HG02759 (cell line): ENCODE measurements around the gene PTPA.
"Not testable (repeated sequence)": the region's sequence is repeated elsewhere in the genome, so short reads cannot be mapped to it uniquely, and the experiment has no call there.

Source experiments
- ATAC-seq: cut with Tn5 transposase; IDR thresholded peaks from one replicate; pipeline ENCODE4 v1.9.1; 2021; ENCODE audit warnings: mild to moderate bottlenecking, moderate library complexity; ENCODE audit not compliant: unreplicated experiment

Gene PTPA

GRCh38 chr9:129193655-129194054 lies 82.4 kb downstream of the PTPA start:
- ATAC-seq = no peak

GRCh38 chr9:129194221-129194620 lies 83.0 kb downstream of the PTPA start:
- ATAC-seq = no peak

DNA sequence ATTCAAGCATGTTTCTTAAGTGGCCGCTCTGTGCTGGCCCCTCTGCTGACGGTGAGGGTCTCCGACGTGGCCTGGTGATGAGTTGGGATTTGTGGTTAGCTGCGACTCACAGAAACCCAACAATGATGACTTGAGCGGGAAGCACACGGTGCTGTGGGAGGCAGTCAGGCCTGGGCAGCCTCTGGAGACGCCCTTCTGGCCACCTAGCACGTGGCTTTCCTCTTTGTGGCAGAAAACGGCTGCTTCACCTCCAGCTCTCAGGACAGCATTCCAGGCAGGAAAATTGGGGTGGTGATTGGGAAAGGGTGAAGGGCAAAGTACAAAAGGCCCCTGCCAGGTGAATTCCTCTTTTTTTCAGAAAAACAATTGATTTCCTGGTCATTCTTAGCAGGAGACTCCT lies 84.4 kb downstream of the PTPA start:
- ATAC-seq = no peak

GRCh38 chr9:129197045-129197444 lies 85.8 kb downstream of the PTPA start:
- ATAC-seq = not testable (repeated sequence)

DNA sequence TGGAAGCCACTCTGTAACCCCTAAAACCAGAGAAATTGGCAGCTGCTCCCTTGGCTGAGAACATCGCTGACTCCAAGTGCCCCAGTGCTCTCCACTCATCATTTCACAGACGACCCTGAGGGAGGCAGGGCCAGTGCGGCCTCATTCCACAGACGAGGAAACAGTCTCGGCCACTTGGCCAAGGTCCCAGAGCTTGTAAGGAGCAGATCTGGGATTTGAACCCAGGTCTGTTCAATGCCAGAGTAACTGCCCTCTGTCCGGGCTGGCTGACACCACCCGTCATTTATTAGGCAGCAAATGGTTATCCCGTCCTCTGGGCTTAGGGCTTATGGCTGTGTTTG lies 86.7 kb downstream of the PTPA start:
- no peak for ATAC-seq
